ENCODE data around the gene GPR3. TPM values are rescaled to one million over a fixed set of nuclear protein-coding genes. Genes with fewer than 3 reads are reported as not detected.

GPR3 gene
- total RNA-seq, 1 experiment from 2014 or later: 4.4 TPM

GRCh38 chr1:27403931-27404330 lies 11.5 kb downstream of the GPR3 start:
- H3K27me3 Mint-ChIP-seq (ENCODE audit: low read depth): no peaks in the 10 kb centered on the region
- peaks cover 9 to 17% (median 16%) of the 10 kb centered on the region in 3 experiments; a peak in 6 of 7 replicates for H3K36me3 Mint-ChIP-seq (ENCODE audit: insufficient read depth in 1 of 3, low read depth in 3 of 3)
- H3K4me1 Mint-ChIP-seq: peaks cover 42 to 65% of the 10 kb centered on the region in 2 experiments
- no peak overlapping the region for H3K14ac ChIP-seq (ENCODE audit: insufficient read depth, low read length)
- H4K20me1 ChIP-seq (ENCODE audit: control insufficient read depth, insufficient read depth, insufficient read length): no peaks in the 10 kb centered on the region
- no peak overlapping the region for H3K4me3 Mint-ChIP-seq
- no peaks in the 10 kb centered on the region for H3K23me2 ChIP-seq (ENCODE audit: insufficient read length, low read depth, low read length, poor library complexity, severe bottlenecking)
- no peak overlapping the region for H2BK20ac ChIP-seq (ENCODE audit: low read depth, low read length, poor library complexity, severe bottlenecking)
- H3K9me3 ChIP-seq (ENCODE audit: control insufficient read depth, low read depth, low read length): no peaks in the 10 kb centered on the region
- H4K91ac ChIP-seq (ENCODE audit: insufficient read length, low read depth, low read length): no peak overlapping the region
- peak overlapping the region in 2 of 3 experiments; percentile 11 to 80; a peak in 4 of 7 replicates for H3K27ac Mint-ChIP-seq
- no peak overlapping the region for H2AK5ac ChIP-seq (ENCODE audit: insufficient read length, low read length)
- no peak overlapping the region for H2AFZ ChIP-seq (ENCODE audit: low read length)
- H4K8ac ChIP-seq (replicated peaks; ENCODE audit: insufficient read length, low read depth, low read length): no peak overlapping the region
- no peak overlapping the region for H3K9ac ChIP-seq (ENCODE audit: extremely low read depth, insufficient read length, low read length)
- H3K79me1 ChIP-seq (ENCODE audit: insufficient read depth, low read depth, low read length, poor library complexity, severe bottlenecking): no peaks in the 10 kb centered on the region
- H3K4me1 ChIP-seq (ENCODE audit: insufficient read depth, low read length): no peaks in the 10 kb centered on the region
- H2BK120ac ChIP-seq (ENCODE audit: low read depth, low read length, poor library complexity, severe bottlenecking): no peak overlapping the region
- no peak overlapping the region for H3K27ac ChIP-seq (ENCODE audit: insufficient read length, low read depth, low read length)
- H3K56ac ChIP-seq (ENCODE audit: insufficient read length, low read depth, low read length): no peak overlapping the region
- H3K23ac ChIP-seq (ENCODE audit: insufficient read length, low read depth, low read length): no peak overlapping the region
- DNase-seq: no peak
- H2BK5ac ChIP-seq (ENCODE audit: insufficient read length, low read length): no peak overlapping the region
- no peaks in the 10 kb centered on the region for H3K9me3 Mint-ChIP-seq
- H2BK15ac ChIP-seq (ENCODE audit: low read depth, low read length): no peak overlapping the region
- no peak overlapping the region for H3T11ph ChIP-seq (ENCODE audit: low read length)
- H3K4me2 ChIP-seq (ENCODE audit: insufficient read depth, insufficient read length, low read length): no peak overlapping the region
- no peaks in the 10 kb centered on the region for H3K27me3 ChIP-seq (ENCODE audit: insufficient read depth, low read length)
- H4K5ac ChIP-seq (ENCODE audit: insufficient read length, low read depth, low read length): no peak overlapping the region
- TF ChIP-seq CTCF (conservative IDR thresholded peaks at IDR 0.05): no peak
- no peak overlapping the region for H3K4ac ChIP-seq (ENCODE audit: low read depth, low read length)
- H3K18ac ChIP-seq (ENCODE audit: insufficient read length, low read depth, low read length): no peak overlapping the region
- H2BK12ac ChIP-seq (ENCODE audit: insufficient read length, low read depth, low read length): no peak overlapping the region
- H3K79me2 ChIP-seq (ENCODE audit: insufficient read depth, low read length): no peaks in the 10 kb centered on the region

Measured in H9 (cell line).